HG02678 (cell line): ENCODE data around the gene RPL18A.
"Not testable (repeated sequence)": the region's sequence is repeated elsewhere in the genome, so short reads cannot be mapped to it uniquely, and the experiment has no call there.

Source experiments
- ATAC-seq: cut with Tn5 transposase; IDR thresholded peaks from one replicate; pipeline ENCODE4 v1.9.1; 2021; ENCODE audit warnings: mild to moderate bottlenecking, moderate library complexity; ENCODE audit not compliant: unreplicated experiment

The RPL18A gene

GRCh38 chr19:17866312-17866963, 6.7 kb downstream of the RPL18A start:
- no peak for ATAC-seq

- ATAC-seq, result no peak
Measured at GRCh38 chr19:17866964-17867486, 7.3 kb downstream of the RPL18A start.

- no peak for ATAC-seq
Measured at GRCh38 chr19:17868669-17869068, 9.0 kb downstream of the RPL18A start.

GRCh38 chr19:17869114-17869608, 9.5 kb downstream of the RPL18A start:
- ATAC-seq, result no peak

GRCh38 chr19:17871032-17871877, 11.5 kb downstream of the RPL18A start:
- ATAC-seq, result no peak

GRCh38 chr19:17871878-17872250, 12.2 kb downstream of the RPL18A start, which contains the start of gene SLC5A5:
Gene SLC5A5, plus strand, starts transcription at chr19:17871945. Its CDS starts 375 bp downstream, at chr19:17872320.
- no peak for ATAC-seq

GRCh38 chr19:17872251-17873001, 12.7 kb downstream of the RPL18A start:
- ATAC-seq, result no peak

GRCh38 chr19:17873786-17874757, 14.4 kb downstream of the RPL18A start:
- no peak for ATAC-seq

- no peak for ATAC-seq
Measured at GRCh38 chr19:17874758-17875135, 15.0 kb downstream of the RPL18A start.

GRCh38 chr19:17877696-17878095, 18.0 kb downstream of the RPL18A start:
- no peak for ATAC-seq

- no peak for ATAC-seq
Measured at GRCh38 chr19:17879466-17879865, 19.8 kb downstream of the RPL18A start.

GRCh38 chr19:17881701-17882100, 22.0 kb downstream of the RPL18A start:
- no peak for ATAC-seq

- no peak for ATAC-seq
Measured at GRCh38 chr19:17883627-17884410, 24.1 kb downstream of the RPL18A start.

GRCh38 chr19:17886515-17886914, 26.8 kb downstream of the RPL18A start:
- no peak for ATAC-seq

GRCh38 chr19:17887221-17887620, 27.5 kb downstream of the RPL18A start:
- not testable (repeated sequence) for ATAC-seq

- ATAC-seq, result no peak
Measured at GRCh38 chr19:17888260-17888659, 28.6 kb downstream of the RPL18A start.

- ATAC-seq, result no peak
Measured at GRCh38 chr19:17889609-17890214, 30.0 kb downstream of the RPL18A start.

- ATAC-seq, result no peak
Measured at GRCh38 chr19:17893766-17894165, 34.1 kb downstream of the RPL18A start.

GRCh38 chr19:17902701-17903100, 43.0 kb downstream of the RPL18A start:
- no peak for ATAC-seq
